Neural progenitor cell (in vitro differentiated cells): Measurements from ENCODE around the gene STK33. TPM values are rescaled to one million over a fixed set of nuclear protein-coding genes. Genes with fewer than 3 reads are reported as not detected.

Source experiments
- DNase-seq: peaks from one replicate; pipeline ENCODE4 v3.0.0-alpha.2; 2016; ENCODE audit warnings: low spot score
- H2AFZ ChIP-seq: fragments of 200-600 bp; sonication (generic); replicated peaks from 2 replicates; pipeline ENCODE4 v1.6.1; 2016; ENCODE audit warnings: antibody characterized with exemption
- H3F3A ChIP-seq: fragments of 200-600 bp; sonication (generic); 2 replicates; pipeline ENCODE4 v1.6.1; 2016; ENCODE audit warnings: antibody characterized with exemption, low read depth
- H3K27ac ChIP-seq: fragments of 200-600 bp; sonication (generic); 2 replicates; pipeline ENCODE4 v1.5.1; 2016; ENCODE audit warnings: mild to moderate bottlenecking
- H3K27me3 ChIP-seq: fragments of 200-600 bp; sonication (generic); 2 replicates; pipeline ENCODE4 v1.6.1; 2016; ENCODE audit warnings: mild to moderate bottlenecking, moderate library complexity
- H3K36me3 ChIP-seq: fragments of 200-600 bp; sonication (generic); 2 replicates; pipeline ENCODE4 v1.5.1; 2016
- H3K4me1 ChIP-seq: fragments of 200-600 bp; sonication (generic); 2 replicates; pipeline ENCODE4 v1.6.1; 2016; ENCODE audit warnings: mixed run types
- H3K4me2 ChIP-seq: fragments of 200-600 bp; sonication (generic); 2 replicates; pipeline ENCODE4 v1.6.1; 2016
- H3K4me3 ChIP-seq: fragments of 200-600 bp; sonication (generic); 2 replicates; pipeline ENCODE4 v1.5.1; 2016
- H3K79me2 ChIP-seq: fragments of 200-600 bp; sonication (generic); 2 replicates; pipeline ENCODE4 v1.6.1; 2016; ENCODE audit warnings: low read depth
- H3K9ac ChIP-seq: fragments of 200-600 bp; sonication (generic); 2 replicates; pipeline ENCODE4 v1.6.1; 2016
- H3K9me3 ChIP-seq: fragments of 200-600 bp; sonication (generic); 2 replicates; pipeline ENCODE4 v1.5.1; 2016; ENCODE audit warnings: low read depth
- H4K20me1 ChIP-seq: fragments of 200-600 bp; sonication (generic); 2 replicates; pipeline ENCODE4 v1.6.1; 2016; ENCODE audit warnings: low read depth
- H3K27ac Mint-ChIP-seq: 3 replicates; pipeline ENCODE4 v1.8.0; 2021; ENCODE audit warnings: mixed read lengths
- H3K27me3 Mint-ChIP-seq: 2 replicates; pipeline ENCODE4 v1.8.0; 2022; ENCODE audit warnings: low read depth, mild to moderate bottlenecking, inconsistent platforms, moderate library complexity, mixed read lengths; ENCODE audit not compliant: insufficient read depth
- H3K36me3 Mint-ChIP-seq: 3 replicates; pipeline ENCODE4 v1.8.0; 2021; ENCODE audit warnings: mixed read lengths
- H3K4me1 Mint-ChIP-seq: 3 replicates; pipeline ENCODE4 v1.8.0; 2021; ENCODE audit warnings: mixed read lengths
- H3K4me3 Mint-ChIP-seq: 3 replicates; pipeline ENCODE4 v1.8.0; 2021; ENCODE audit warnings: mild to moderate bottlenecking, moderate library complexity, mixed read lengths
- H3K9me3 Mint-ChIP-seq: 3 replicates; pipeline ENCODE4 v1.8.0; 2020; ENCODE audit warnings: mixed read lengths
- EZH2 ChIP-seq: fragments of 200-600 bp; sonication (generic); IDR thresholded peaks from 2 replicates; pipeline ENCODE4 v1.6.1; 2017; ENCODE audit warnings: antibody characterized with exemption, mild to moderate bottlenecking, moderate library complexity
- EZH2phosphoT487 ChIP-seq: fragments of 200-600 bp; sonication (generic); IDR thresholded peaks from 2 replicates; pipeline ENCODE4 v1.6.1; 2017; ENCODE audit warnings: antibody characterized with exemption
- total RNA-seq: library from RNA; depleted of rRNA; stranded (reverse); fragments of >200 nt; gene quantifications from 2 replicates; pipeline ENCODE4 v1.2.3, GENCODE V29; 2015; ENCODE audit warnings: low replicate concordance
- TF ChIP-seq, protein P1 (sequence below): fragments of 200-600 bp; sonication (generic); IDR thresholded peaks from 2 replicates; pipeline ENCODE4 v1.5.1; 2017; ENCODE audit warnings: antibody characterized with exemption, mild to moderate bottlenecking

STK33 gene
- total RNA-seq, 1 donor from 2014 or later = 56.5 TPM

DNA sequence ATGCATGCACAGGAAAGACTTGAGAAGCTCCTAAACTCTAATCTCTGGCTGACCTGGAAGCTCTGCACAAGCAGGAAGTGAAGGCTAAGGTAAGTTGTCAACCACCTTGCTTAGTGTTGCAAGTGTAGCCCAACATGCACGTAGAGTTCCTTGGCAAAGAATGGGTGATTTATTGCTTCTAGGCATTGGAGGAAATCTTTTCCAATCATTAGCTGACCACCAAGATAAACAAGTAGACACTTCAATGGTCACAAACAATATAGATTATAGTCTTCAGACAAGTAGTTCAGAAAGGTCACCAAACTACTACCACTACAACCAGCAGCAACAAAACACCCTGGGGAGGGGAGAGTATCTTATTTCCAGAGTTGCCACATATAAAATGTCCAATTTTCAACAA lies 105.6 kb downstream of the STK33 start:
- no peak overlapping the region for H3K4me3 ChIP-seq
- H3K4me1 Mint-ChIP-seq = no peaks in the 10 kb centered on the region
- H3K27ac Mint-ChIP-seq = no peak overlapping the region
- H2AFZ ChIP-seq = no peak overlapping the region
- no peak overlapping the region for H3K27ac ChIP-seq
- H3K9me3 Mint-ChIP-seq = peaks cover 42% of the 10 kb centered on the region
- no peaks in the 10 kb centered on the region for H3K27me3 ChIP-seq
- no peaks in the 10 kb centered on the region for H3K79me2 ChIP-seq
- no peaks in the 10 kb centered on the region for H4K20me1 ChIP-seq
- TF ChIP-seq EZH2 = no peak
- TF ChIP-seq, protein P1, sequence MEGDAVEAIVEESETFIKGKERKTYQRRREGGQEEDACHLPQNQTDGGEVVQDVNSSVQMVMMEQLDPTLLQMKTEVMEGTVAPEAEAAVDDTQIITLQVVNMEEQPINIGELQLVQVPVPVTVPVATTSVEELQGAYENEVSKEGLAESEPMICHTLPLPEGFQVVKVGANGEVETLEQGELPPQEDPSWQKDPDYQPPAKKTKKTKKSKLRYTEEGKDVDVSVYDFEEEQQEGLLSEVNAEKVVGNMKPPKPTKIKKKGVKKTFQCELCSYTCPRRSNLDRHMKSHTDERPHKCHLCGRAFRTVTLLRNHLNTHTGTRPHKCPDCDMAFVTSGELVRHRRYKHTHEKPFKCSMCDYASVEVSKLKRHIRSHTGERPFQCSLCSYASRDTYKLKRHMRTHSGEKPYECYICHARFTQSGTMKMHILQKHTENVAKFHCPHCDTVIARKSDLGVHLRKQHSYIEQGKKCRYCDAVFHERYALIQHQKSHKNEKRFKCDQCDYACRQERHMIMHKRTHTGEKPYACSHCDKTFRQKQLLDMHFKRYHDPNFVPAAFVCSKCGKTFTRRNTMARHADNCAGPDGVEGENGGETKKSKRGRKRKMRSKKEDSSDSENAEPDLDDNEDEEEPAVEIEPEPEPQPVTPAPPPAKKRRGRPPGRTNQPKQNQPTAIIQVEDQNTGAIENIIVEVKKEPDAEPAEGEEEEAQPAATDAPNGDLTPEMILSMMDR = no peak
- TF ChIP-seq EZH2phosphoT487 = no peak
- no peak for DNase-seq
- no peaks in the 10 kb centered on the region for H3F3A ChIP-seq
- peaks cover 5% of the 10 kb centered on the region for H3K9me3 ChIP-seq
- no peaks in the 10 kb centered on the region for H3K4me1 ChIP-seq
- H3K36me3 Mint-ChIP-seq = peaks cover 13% of the 10 kb centered on the region
- H3K4me2 ChIP-seq = no peak overlapping the region
- H3K27me3 Mint-ChIP-seq = no peaks in the 10 kb centered on the region
- H3K9ac ChIP-seq = no peak overlapping the region
- H3K36me3 ChIP-seq = no peaks in the 10 kb centered on the region
- no peak overlapping the region for H3K4me3 Mint-ChIP-seq

DNA sequence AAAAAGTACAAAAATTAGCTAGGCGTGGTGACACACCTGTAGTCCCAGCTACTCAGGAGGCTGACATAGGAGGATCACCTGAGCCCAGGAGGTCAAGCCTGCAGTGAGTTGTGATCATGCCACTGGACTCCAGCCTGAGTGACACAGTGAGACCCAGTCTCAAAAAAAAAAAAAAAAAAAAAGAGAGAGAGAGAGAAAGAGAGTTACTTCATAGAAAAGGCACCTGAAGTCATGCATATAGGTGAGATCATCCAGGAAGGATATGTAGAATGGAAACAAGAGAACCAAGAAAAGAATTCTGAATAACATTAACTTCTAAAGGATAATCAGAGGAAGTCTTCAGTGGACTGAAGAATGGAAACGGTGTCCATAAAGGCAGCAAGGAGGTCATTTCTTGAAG lies 106.8 kb downstream of the STK33 start:
- no peak overlapping the region for H3K9ac ChIP-seq
- H3K9me3 ChIP-seq = peaks cover 5% of the 10 kb centered on the region
- TF ChIP-seq EZH2phosphoT487 (no peak), EZH2 (no peak)
- TF ChIP-seq, protein P1 = no peak
- H3F3A ChIP-seq = no peaks in the 10 kb centered on the region
- H3K27me3 ChIP-seq = no peaks in the 10 kb centered on the region
- H4K20me1 ChIP-seq = no peaks in the 10 kb centered on the region
- Mint-ChIP-seq H3K27ac (no peak overlapping the region), H3K4me3 (no peak overlapping the region), H3K36me3 (peaks cover 12% of the 10 kb centered on the region), H3K4me1 (no peaks in the 10 kb centered on the region), H3K27me3 (peaks cover 2% of the 10 kb centered on the region), H3K9me3 (peaks cover 34% of the 10 kb centered on the region)
- no peak for DNase-seq
- H2AFZ ChIP-seq = no peak overlapping the region
- H3K36me3 ChIP-seq = no peaks in the 10 kb centered on the region
- no peaks in the 10 kb centered on the region for H3K4me1 ChIP-seq
- H3K4me3 ChIP-seq = no peak overlapping the region
- no peaks in the 10 kb centered on the region for H3K79me2 ChIP-seq
- H3K27ac ChIP-seq = no peak overlapping the region
- no peak overlapping the region for H3K4me2 ChIP-seq

GRCh38 chr11:8484251-8484650 lies 109.8 kb downstream of the STK33 start:
- H3K27me3 Mint-ChIP-seq = peaks cover 2% of the 10 kb centered on the region
- no peaks in the 10 kb centered on the region for H3K9me3 ChIP-seq
- no peaks in the 10 kb centered on the region for H4K20me1 ChIP-seq
- no peak overlapping the region for H3K27ac ChIP-seq
- TF ChIP-seq EZH2 = no peak
- no peak for TF ChIP-seq EZH2phosphoT487
- TF ChIP-seq, protein P1 = no peak
- peaks cover 9% of the 10 kb centered on the region for H3K4me1 ChIP-seq
- no peak overlapping the region for H3K9ac ChIP-seq
- no peaks in the 10 kb centered on the region for H3K27me3 ChIP-seq
- peaks cover 2% of the 10 kb centered on the region for H3K36me3 Mint-ChIP-seq
- no peak overlapping the region for H2AFZ ChIP-seq
- H3K4me3 ChIP-seq = no peak overlapping the region
- peaks cover 12% of the 10 kb centered on the region for H3K9me3 Mint-ChIP-seq
- H3K4me2 ChIP-seq = no peak overlapping the region
- no peak overlapping the region for H3K27ac Mint-ChIP-seq
- H3K36me3 ChIP-seq = no peaks in the 10 kb centered on the region
- H3K4me1 Mint-ChIP-seq = peaks cover 7% of the 10 kb centered on the region
- peaks cover 4% of the 10 kb centered on the region for H3K79me2 ChIP-seq
- no peak overlapping the region for H3K4me3 Mint-ChIP-seq
- no peaks in the 10 kb centered on the region for H3F3A ChIP-seq
- no peak for DNase-seq
